Naive thymus-derived CD4-positive, alpha-beta T cell (primary cell): ENCODE measurements around the gene PPP1CB. TPM values are rescaled to one million over a fixed set of nuclear protein-coding genes. Genes with fewer than 3 reads are reported as not detected.
A peak's percentile ranks its signal among the peaks of the same experiment; 100 is the strongest.
"Not testable (repeated sequence)": the region's sequence is repeated elsewhere in the genome, so short reads cannot be mapped to it uniquely, and the experiment has no call there.

Experiments
- ATAC-seq: fragments of 150-1000 bp; cut with Tn5 transposase; 2 replicates; pipeline ENCODE4 v1.10.0; 2021; ENCODE audit warnings: mild to moderate bottlenecking, moderate library complexity
- CTCF ChIA-PET: fragments of 350-600 bp; sonication (Branson Sonifier 250); formaldehyde crosslinking; loops from one replicate; lab custom pipeline; 2021; ENCODE audit warnings: antibody characterized with exemption; lab: Charles Lee
- POLR2A ChIA-PET: fragments of 350-600 bp; sonication (Branson Sonifier 250); formaldehyde crosslinking; loops from one replicate; lab custom pipeline; 2021; ENCODE audit warnings: antibody characterized with exemption, inconsistent platforms; lab: Charles Lee
- DNase-seq, 9 donors: peaks; one replicate each; pipeline versions ENCODE4 v3.0.0 to v3.0.0-alpha.2; 2020 to 2022; ENCODE audit warnings: mixed read lengths in 1 of 9
- H3K27ac ChIP-seq: one replicate; pipeline ENCODE4 v1.7.0; 2013; ENCODE audit warnings: mild to moderate bottlenecking, low read depth, low read length, moderate library complexity
- H3K27me3 ChIP-seq, 2 donors: one replicate each; pipeline ENCODE4 v1.7.0; 2013; ENCODE audit warnings: low read length in 2 of 2, mild to moderate bottlenecking in 2 of 2, moderate library complexity in 2 of 2; ENCODE audit not compliant: control insufficient read depth in 2 of 2, insufficient read depth in 2 of 2
- H3K36me3 ChIP-seq, 3 experiments: 1 replicate in 2 of 3; 2 replicates in 1 of 3; pipeline ENCODE4 v1.7.0; 2013; ENCODE audit warnings: low read length in 3 of 3, mild to moderate bottlenecking in 3 of 3, moderate library complexity in 1 of 3; ENCODE audit not compliant: insufficient read depth in 3 of 3, control insufficient read depth in 2 of 3
- H3K4me1 ChIP-seq, 2 donors: one replicate each; pipeline ENCODE4 v1.7.0; 2013; ENCODE audit warnings: low read length in 2 of 2, mild to moderate bottlenecking in 2 of 2, moderate library complexity in 1 of 2; ENCODE audit not compliant: control insufficient read depth in 2 of 2, insufficient read depth in 2 of 2
- H3K4me3 ChIP-seq: 2 replicates; pipeline ENCODE4 v1.7.0; 2013; ENCODE audit warnings: mild to moderate bottlenecking, low read length
- H3K9me3 ChIP-seq, 3 experiments: 1 replicate in 2 of 3; 2 replicates in 1 of 3; pipeline ENCODE4 v1.7.0; 2013; ENCODE audit warnings: low read length in 3 of 3; ENCODE audit not compliant: control insufficient read depth in 2 of 3
- H3K27ac Mint-ChIP-seq, 9 donors: one replicate each; pipeline ENCODE4 v1.8.0; 2020 to 2022; ENCODE audit warnings: mixed read lengths in 9 of 9, mild to moderate bottlenecking in 8 of 9, moderate library complexity in 5 of 9, inconsistent platforms in 2 of 9
- H3K27me3 Mint-ChIP-seq, 5 donors: one replicate each; pipeline ENCODE4 v1.8.0; 2021 to 2022; ENCODE audit warnings: mixed read lengths in 5 of 5, mild to moderate bottlenecking in 1 of 5
- H3K36me3 Mint-ChIP-seq, 5 donors: one replicate each; pipeline ENCODE4 v1.8.0; 2020 to 2022; ENCODE audit warnings: mixed read lengths in 5 of 5, mild to moderate bottlenecking in 3 of 5, inconsistent platforms in 1 of 5
- H3K4me1 Mint-ChIP-seq, 7 donors: one replicate each; pipeline ENCODE4 v1.8.0; 2020 to 2022; ENCODE audit warnings: mixed read lengths in 7 of 7, mild to moderate bottlenecking in 3 of 7, inconsistent platforms in 1 of 7
- H3K4me3 Mint-ChIP-seq, 10 donors: one replicate each; pipeline ENCODE4 v1.8.0; 2020 to 2022; ENCODE audit warnings: mild to moderate bottlenecking in 10 of 10, mixed read lengths in 10 of 10, moderate library complexity in 6 of 10, inconsistent platforms in 2 of 10
- H3K9me3 Mint-ChIP-seq, 11 donors: one replicate each; pipeline ENCODE4 v1.8.0; 2020 to 2022; ENCODE audit warnings: mixed read lengths in 11 of 11, mild to moderate bottlenecking in 4 of 11, inconsistent platforms in 1 of 11, moderate library complexity in 1 of 11
- intact Hi-C, 2 donors: fragments of 100-400 bp; cut with micrococcal nuclease; formaldehyde crosslinking; loops; one replicate each; pipeline ENCODE4 v1.15.1; 2023
- polyA plus RNA-seq, 2 donors: library from polyadenylated mRNA; unstranded; fragments of 300-500 nt; fragmentation: Illumina TruSeq; gene quantifications; one replicate each; pipeline ENCODE4 v1.2.3, GENCODE V29; 2021
- total RNA-seq, 6 experiments: library from RNA in 5 of 6; stranded (reverse) in 5 of 6; gene quantifications; 1 replicate in 5 of 6; 2 replicates in 1 of 6; pipeline ENCODE4 v1.2.3 and lab custom pipeline; 2021 to 2026

Gene PPP1CB
- total and polyA plus RNA-seq, 7 experiments from 2014 or later = 73.5 to 223 (median 209) TPM

DNA sequence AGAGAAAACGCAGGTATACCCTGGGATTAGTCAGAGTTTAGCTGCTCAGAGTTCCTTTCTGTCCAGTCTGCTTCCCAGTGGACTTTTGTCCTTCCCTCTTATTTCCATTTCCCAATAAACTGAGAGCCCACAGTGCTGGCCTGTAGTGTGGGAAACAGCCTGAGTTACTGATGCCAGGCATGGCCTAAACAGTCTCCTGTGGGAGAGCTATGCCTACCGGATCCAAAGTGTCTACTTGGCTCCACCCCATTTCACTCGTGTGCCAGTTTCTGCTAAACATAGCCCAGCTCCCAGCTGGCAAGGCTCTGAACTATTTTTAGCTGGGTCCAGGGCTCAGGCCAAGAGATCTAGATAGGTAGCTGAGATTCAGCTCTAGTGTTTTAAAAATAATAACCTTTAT is 15.6 kb upstream of the PPP1CB start:
- H3K27ac Mint-ChIP-seq = no peak overlapping the region

DNA sequence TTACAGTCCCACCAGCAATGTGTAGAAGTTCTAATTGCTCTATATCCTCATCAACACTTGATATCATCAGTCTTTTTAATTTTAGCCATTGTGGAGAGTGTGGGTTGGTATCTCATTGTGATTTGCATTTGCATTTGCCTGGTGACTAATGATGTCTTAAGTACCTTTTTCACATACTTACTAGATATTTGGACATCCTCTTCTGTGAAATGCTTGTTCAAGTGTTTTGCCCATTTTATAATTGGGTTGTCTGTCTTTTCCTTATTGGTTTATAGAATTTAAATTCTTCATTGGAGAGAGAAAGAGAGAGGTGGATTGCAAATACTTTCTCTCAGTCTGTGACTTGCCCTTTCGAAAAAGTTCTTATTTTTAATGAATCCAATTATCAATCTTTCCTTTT is 14.0 kb upstream of the PPP1CB start:
- no peaks in the 10 kb centered on the region for H3K9me3 ChIP-seq
- ChIA-PET CTCF (no interaction called here), POLR2A (no interaction called here)
- no peaks in the 10 kb centered on the region for H3K4me1 ChIP-seq
- DNase-seq = no peak
- peaks cover 0 to 26% (median 8%) of the 10 kb centered on the region in 5 donors for H3K36me3 Mint-ChIP-seq
- H3K36me3 ChIP-seq = no peaks in the 10 kb centered on the region
- H3K27ac Mint-ChIP-seq = no peak overlapping the region
- H3K4me3 ChIP-seq = no peak overlapping the region
- no peaks in the 10 kb centered on the region for H3K27me3 ChIP-seq
- no peak overlapping the region for H3K27ac ChIP-seq
- no peak for ATAC-seq
- peaks cover 0 to 12% (median 0%) of the 10 kb centered on the region in 5 donors for H3K27me3 Mint-ChIP-seq
- intact Hi-C loops = no loop called here
- no peak overlapping the region for H3K4me3 Mint-ChIP-seq
- H3K4me1 Mint-ChIP-seq = peaks cover 0 to 3% (median 0%) of the 10 kb centered on the region in 7 donors
- H3K9me3 Mint-ChIP-seq = peaks cover 0 to 16% (median 5%) of the 10 kb centered on the region in 11 donors

More for the DNA sequence above, 15.6 kb upstream of the PPP1CB start:
- no peaks in the 10 kb centered on the region for H3K9me3 ChIP-seq
- peaks cover 0 to 5% (median 4%) of the 10 kb centered on the region in 7 donors for H3K4me1 Mint-ChIP-seq
- H3K27ac ChIP-seq = no peak overlapping the region
- peaks cover 0 to 10% (median 0%) of the 10 kb centered on the region in 5 donors for H3K27me3 Mint-ChIP-seq
- ChIA-PET POLR2A (no interaction called here), CTCF (interaction anchor here (1.0 to 1.1 kb wide), 2 partner anchors 12 to 141 kb away, joined by 3 read pairs; no protein-coding TSS in a partner anchor)
- H3K36me3 ChIP-seq = no peaks in the 10 kb centered on the region
- H3K4me1 ChIP-seq = no peaks in the 10 kb centered on the region
- ATAC-seq (no peak), DNase-seq (no peak)
- H3K27me3 ChIP-seq = no peaks in the 10 kb centered on the region
- no peak overlapping the region for H3K4me3 Mint-ChIP-seq
- peaks cover 0 to 20% (median 4%) of the 10 kb centered on the region in 5 donors for H3K36me3 Mint-ChIP-seq
- H3K4me3 ChIP-seq = no peak overlapping the region
- intact Hi-C loops = no loop called here
- peaks cover 0 to 16% (median 5%) of the 10 kb centered on the region in 11 donors for H3K9me3 Mint-ChIP-seq

DNA sequence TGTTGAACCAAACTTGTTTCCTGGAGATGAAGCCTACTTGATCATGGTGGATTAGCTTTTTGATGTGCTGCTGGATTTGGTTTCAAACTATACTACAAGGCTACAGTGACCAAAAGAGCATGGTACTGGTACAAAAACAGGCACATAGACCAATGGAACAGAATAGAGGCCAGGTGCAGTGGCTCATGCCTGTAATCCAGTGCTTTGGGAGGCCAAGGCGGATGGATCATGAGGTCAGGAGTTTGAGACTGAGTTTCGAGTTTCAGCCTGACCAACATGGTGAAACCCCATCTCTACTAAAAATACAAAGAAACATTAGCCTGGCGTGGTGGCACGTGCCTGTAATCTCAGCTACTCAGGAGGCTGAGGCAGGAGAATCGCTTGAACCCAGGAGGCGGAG is 9.0 kb upstream of the PPP1CB start:
- DNase-seq, H3K4me3 ChIP-seq, H3K27ac Mint-ChIP-seq, H3K4me1 ChIP-seq, CTCF ChIA-PET, H3K4me3 Mint-ChIP-seq, ATAC-seq, intact Hi-C loops, H3K27me3 ChIP-seq, H3K36me3 ChIP-seq, H3K9me3 ChIP-seq, H3K27ac ChIP-seq: not testable (repeated sequence)
- peaks cover 0 to 14% (median 3%) of the 10 kb centered on the region in 11 donors for H3K9me3 Mint-ChIP-seq
- peaks cover 0 to 11% (median 5%) of the 10 kb centered on the region in 7 donors for H3K4me1 Mint-ChIP-seq
- peaks cover 0 to 12% (median 0%) of the 10 kb centered on the region in 5 donors for H3K27me3 Mint-ChIP-seq
- H3K36me3 Mint-ChIP-seq = peaks cover 0 to 28% (median 3%) of the 10 kb centered on the region in 5 donors
- POLR2A ChIA-PET = interaction anchor here (0.6 to 1.3 kb wide), 2 partner anchors 9 to 131 kb away, joined by 3 to 5 read pairs; partner anchors contain the start of gene PPP1CB

DNA sequence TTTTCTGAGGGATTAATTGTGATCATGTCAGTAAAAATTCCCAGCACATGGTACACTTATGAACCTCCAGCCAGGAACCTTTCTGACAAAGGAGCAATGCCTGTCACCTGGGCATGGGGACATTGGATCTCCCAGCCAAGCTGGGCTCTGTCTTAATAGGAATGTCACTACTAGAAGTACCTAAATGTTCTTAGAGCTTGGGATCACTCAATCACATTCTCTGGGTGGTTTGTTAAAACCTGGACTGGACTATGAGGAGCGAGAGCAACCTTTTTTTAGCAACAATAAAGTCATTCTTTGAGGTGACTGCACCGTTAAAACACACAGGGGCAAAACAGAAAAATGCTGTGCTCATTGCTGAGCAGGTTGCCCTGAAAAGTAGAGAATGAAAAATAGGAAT is 6.4 kb upstream of the PPP1CB start:
- ChIA-PET POLR2A (interaction anchor here (8.0 kb wide), 1 partner anchor 150 kb away, joined by 86 read pairs; no protein-coding TSS in a partner anchor), CTCF (no interaction called here)
- no peak for DNase-seq
- intact Hi-C loops = no loop called here
- H3K4me1 ChIP-seq = peaks cover 17 to 21% of the 10 kb centered on the region in 2 donors
- Mint-ChIP-seq H3K36me3 (peaks cover 0 to 20% (median 0%) of the 10 kb centered on the region in 5 donors), H3K27ac (peak overlapping the region in 2 of 9 donors; percentile 44 to 63), H3K4me1 (peaks cover 13 to 35% (median 28%) of the 10 kb centered on the region in 7 donors), H3K4me3 (no peak overlapping the region), H3K27me3 (peaks cover 0 to 7% (median 0%) of the 10 kb centered on the region in 5 donors), H3K9me3 (peaks cover 0 to 6% (median 0%) of the 10 kb centered on the region in 11 donors)
- no peaks in the 10 kb centered on the region for H3K27me3 ChIP-seq
- H3K36me3 ChIP-seq = no peaks in the 10 kb centered on the region
- no peak overlapping the region for H3K27ac ChIP-seq
- H3K4me3 ChIP-seq = no peak overlapping the region
- ATAC-seq = no peak
- no peaks in the 10 kb centered on the region for H3K9me3 ChIP-seq

DNA sequence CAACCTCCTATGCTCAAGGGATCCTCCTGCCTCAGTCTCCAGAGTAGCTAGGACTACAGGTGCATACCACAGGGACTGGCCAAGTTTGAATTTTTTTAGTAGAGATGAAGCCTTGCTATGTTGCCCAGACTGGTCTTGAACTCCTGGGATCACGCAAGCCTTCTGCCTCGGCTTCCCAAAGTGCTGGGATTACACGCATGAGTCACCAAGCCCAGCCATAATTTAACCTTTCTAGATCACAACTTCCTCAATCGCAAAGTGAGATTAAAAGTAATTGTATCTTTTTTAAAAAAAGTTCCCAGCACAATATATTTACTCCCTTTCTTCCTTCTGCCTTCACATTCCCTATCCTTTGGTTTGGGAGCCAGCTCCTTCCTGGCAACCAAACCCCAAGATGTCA is 5.8 kb upstream of the PPP1CB start:
- no peak overlapping the region for H3K27ac ChIP-seq
- no peak overlapping the region for H3K4me3 ChIP-seq
- ChIA-PET POLR2A (interaction anchor here (8.0 kb wide), 1 partner anchor 151 kb away, joined by 86 read pairs; no protein-coding TSS in a partner anchor), CTCF (interaction anchor here (1.3 kb wide), 1 partner anchor 9 kb away, joined by 3 read pairs; no protein-coding TSS in a partner anchor)
- peak overlapping the region in 1 of 10 donors; percentile 2 for H3K4me3 Mint-ChIP-seq
- no peaks in the 10 kb centered on the region for H3K27me3 ChIP-seq
- intact Hi-C loops = no loop called here
- peaks cover 0 to 18% (median 0%) of the 10 kb centered on the region in 5 donors for H3K36me3 Mint-ChIP-seq
- H3K36me3 ChIP-seq = no peaks in the 10 kb centered on the region
- H3K4me1 ChIP-seq = peaks cover 24 to 26% of the 10 kb centered on the region in 2 donors
- ATAC-seq (no peak), DNase-seq (no peak)
- peak overlapping the region in 1 of 9 donors; percentile 63 for H3K27ac Mint-ChIP-seq
- H3K27me3 Mint-ChIP-seq = peaks cover 0 to 3% (median 0%) of the 10 kb centered on the region in 5 donors
- peaks cover 0 to 6% (median 0%) of the 10 kb centered on the region in 11 donors for H3K9me3 Mint-ChIP-seq
- no peaks in the 10 kb centered on the region for H3K9me3 ChIP-seq
- H3K4me1 Mint-ChIP-seq = peaks cover 16 to 42% (median 34%) of the 10 kb centered on the region in 7 donors

DNA sequence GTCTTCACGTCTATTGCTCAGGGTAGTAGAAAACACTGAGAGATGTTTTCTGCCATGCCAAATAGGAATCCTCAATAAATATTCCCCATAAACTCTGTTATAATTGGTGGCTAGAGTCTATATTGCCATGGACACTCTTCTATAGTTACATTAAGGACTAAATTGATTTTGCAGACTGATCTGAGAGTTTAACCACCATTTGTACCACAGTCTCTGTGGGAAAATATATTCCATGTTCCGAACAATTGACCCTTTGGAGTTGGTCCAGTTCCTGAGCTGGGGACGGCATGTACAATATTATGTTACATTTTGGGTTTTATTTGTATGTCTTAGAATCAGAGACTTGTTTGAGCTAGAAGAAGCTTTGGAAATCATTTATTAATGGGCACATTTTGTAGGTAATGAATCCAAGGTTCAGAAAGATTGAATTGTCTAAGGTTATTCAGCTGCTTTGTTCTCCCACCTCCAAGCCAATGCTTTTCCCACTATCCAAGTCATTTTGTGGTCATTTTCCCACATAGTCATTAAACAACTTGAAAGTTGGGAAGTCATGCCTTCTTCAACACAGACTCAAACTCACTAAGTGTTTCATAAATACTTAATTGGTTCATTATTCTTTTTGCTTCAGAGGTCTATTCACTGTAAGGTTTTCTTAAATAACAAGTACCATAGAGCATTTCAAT is 5.1 kb upstream of the PPP1CB start:
- no peaks in the 10 kb centered on the region for H3K27me3 Mint-ChIP-seq
- ATAC-seq (no peak), DNase-seq (no peak)
- peaks cover 16 to 42% (median 34%) of the 10 kb centered on the region in 7 donors for H3K4me1 Mint-ChIP-seq
- H3K36me3 ChIP-seq = no peaks in the 10 kb centered on the region
- H3K9me3 Mint-ChIP-seq = peaks cover 0 to 3% (median 0%) of the 10 kb centered on the region in 11 donors
- H3K27me3 ChIP-seq = no peaks in the 10 kb centered on the region
- no peak overlapping the region for H3K4me3 ChIP-seq
- peaks cover 26 to 27% of the 10 kb centered on the region in 2 donors for H3K4me1 ChIP-seq
- H3K36me3 Mint-ChIP-seq = peaks cover 0 to 15% (median 0%) of the 10 kb centered on the region in 5 donors
- POLR2A ChIA-PET = interaction anchor here (0.8 to 8.0 kb wide), 2 partner anchors 9 to 152 kb away, joined by 3 to 86 read pairs; no protein-coding TSS in a partner anchor
- CTCF ChIA-PET = interaction anchor here (1.3 to 12.2 kb wide), 2 partner anchors 8 to 152 kb away, joined by 3 to 119 read pairs; no protein-coding TSS in a partner anchor
- peak overlapping the region in 2 of 9 donors; percentile 17 to 64 for H3K27ac Mint-ChIP-seq
- no peaks in the 10 kb centered on the region for H3K9me3 ChIP-seq
- H3K27ac ChIP-seq = no peak overlapping the region
- intact Hi-C loops = no loop called here
- H3K4me3 Mint-ChIP-seq = no peak overlapping the region
